Karpas-422 (cell line): Measurements from ENCODE around the gene TMEM109. TPM values are rescaled to one million over a fixed set of nuclear protein-coding genes. Genes with fewer than 3 reads are reported as not detected.

Source experiments
- total RNA-seq: library from RNA; depleted of rRNA; stranded (reverse); fragments of >200 nt; shearing (Covaris generic); gene quantifications from 2 replicates; pipeline ENCODE4 v1.2.3, GENCODE V29; 2014; ENCODE audit warnings: low replicate concordance; rRNA removed

The TMEM109 gene
- total RNA-seq, 1 experiment from 2014 or later: 44.4 TPM

Other genes with a start within 250 kb of the TMEM109 start
- gene MS4A8, start 214.5 kb upstream of the TMEM109 start, total RNA-seq: not detected in 2 replicates
- gene MS4A18, start 189.4 kb upstream of the TMEM109 start, total RNA-seq: not detected in 2 replicates
- not detected in 2 replicates for gene MS4A15, start 157.3 kb upstream of the TMEM109 start, total RNA-seq
- gene MS4A10, start 128.8 kb upstream of the TMEM109 start, total RNA-seq: not detected in 2 replicates
- 10.4 and 21.2 TPM in 2 replicates for gene CCDC86, start 72.0 kb upstream of the TMEM109 start, total RNA-seq
- gene PTGDR2, start 58.2 kb upstream of the TMEM109 start, total RNA-seq: not detected in 2 replicates
- not detected in 2 replicates for gene ZP1, start 46.6 kb upstream of the TMEM109 start, total RNA-seq
- gene PRPF19, start 7.6 kb upstream of the TMEM109 start, total RNA-seq: 87.2 and 109 TPM in 2 replicates
- 1.6 and 5.2 TPM in 2 replicates for gene TMEM132A, start 10.3 kb downstream of the TMEM109 start, total RNA-seq
- gene SLC15A3, start 38.0 kb downstream of the TMEM109 start, total RNA-seq: 49.5 and 64.7 TPM in 2 replicates
- gene CD6, start 57.5 kb downstream of the TMEM109 start, total RNA-seq: not detected in 2 replicates
- gene CD5, start 188.3 kb downstream of the TMEM109 start, total RNA-seq: not detected in 2 replicates
- 11.3 and 13.8 TPM in 2 replicates for gene VPS37C, start 247.3 kb downstream of the TMEM109 start, total RNA-seq